Pancreas (tissue), 10 donors: ENCODE measurements around the gene TSPAN12. TPM values are rescaled to one million over a fixed set of nuclear protein-coding genes. Genes with fewer than 3 reads are reported as not detected.

Experiments used
- ATAC-seq, 4 donors: fragments of 200-7000 bp; cut with Tn5 transposase; one replicate each; pipeline versions ENCODE4 v1.8.0 to v1.9.1; 2020; ENCODE audit warnings: mild to moderate bottlenecking in 4 of 4, moderate library complexity in 4 of 4
- DNase-seq, 6 donors: peaks; one replicate each; pipeline ENCODE4 v3.0.0-alpha.2; 2020
- FAIRE-seq: peaks from 2 replicates; lab custom pipeline; 2012; peaks lifted over from hg19 to GRCh38; lab: Jason Lieb, UNC
- H3K27ac ChIP-seq, 4 donors: fragments of 200-600 bp; sonication (generic); 1 replicate in 3 of 4; 2 replicates in 1 of 4; pipeline versions ENCODE4 v1.5.0 to v1.8.0; 2020
- H3K27me3 ChIP-seq, 4 donors: fragments of 200-600 bp; one replicate each; pipeline ENCODE4 v1.8.0; 2021
- H3K36me3 ChIP-seq, 3 donors: fragments of 200-600 bp; sonication (generic) in 1 of 3; one replicate each; pipeline versions ENCODE4 v1.5.0 to v1.8.0; 2020 to 2021
- H3K4me1 ChIP-seq, 3 donors: fragments of 200-600 bp; one replicate each; pipeline ENCODE4 v1.8.0; 2021
- H3K4me3 ChIP-seq, 4 donors: fragments of 200-600 bp; sonication (generic) in 2 of 4; one replicate each; pipeline versions ENCODE4 v1.5.0 to v1.8.0; 2020 to 2021
- H3K9me3 ChIP-seq, 4 donors: fragments of 200-600 bp; one replicate each; pipeline ENCODE4 v1.8.0; 2021
- whole genome bisulfite sequencing, 2 donors: extraction: QIAGEN DNeasy Blood & Tissue Kit; methylation state at CpG; one replicate each; pipeline ENCODE4 v1.1.7; 2013; 5-methylcytosine and 5-hydroxymethylcytosine counted together
- intact Hi-C, 3 donors: fragments of 100-400 bp; cut with DNase I; formaldehyde crosslinking; loops; one replicate each; pipeline versions ENCODE4 v1.11.1 to v1.14.2; 2022
- polyA plus RNA-seq, 2 donors: library from polyadenylated mRNA; stranded (reverse); fragments of 200-250 nt; gene quantifications; one replicate each; pipeline ENCODE4 v1.2.3, GENCODE V29; 2013
- total RNA-seq, 6 donors: library from RNA; stranded (reverse); fragmentation: NEBNext Ultra II Directional in 4 of 6; extraction: Animal tissue kit (Norgen Biotek cat#: 25700) in 4 of 6; gene quantifications; one replicate each; pipeline versions ENCODE4 v1.2.1 to v1.2.4, GENCODE V29; 2021 to 2023
- TF ChIP-seq, protein P1 (sequence below), 4 donors: fragments of 200-600 bp; sonication (generic) in 3 of 4; IDR thresholded peaks; one replicate each; pipeline versions ENCODE4 v1.5.0 to v1.8.0; 2021; ENCODE audit warnings: antibody characterized with exemption in 4 of 4
- donor health status: healthy with polysubstance abuse.
- donor health status: DM: no; HTN: no; CAD: no; lungs with moderate emphysema.
- donor health status: DM: no; HTN: no; CAD: no.
- donor health status: control.
- donor health status: control.
- donor health status: Bipolar disorder and iron deficiency.
- donor health status: DM: yes; HTN: yes; CAD: no.
- donor health status: DM: no; HTN: no; CAD: no.
- donor health status: DM: no; HTN: no; CAD: no.
- donor health status: DM: yes; HTN: yes; CAD: no.

The TSPAN12 gene
- total and polyA plus RNA-seq, 8 donors: 3.9 to 16.0 (median 8.9) TPM

DNA sequence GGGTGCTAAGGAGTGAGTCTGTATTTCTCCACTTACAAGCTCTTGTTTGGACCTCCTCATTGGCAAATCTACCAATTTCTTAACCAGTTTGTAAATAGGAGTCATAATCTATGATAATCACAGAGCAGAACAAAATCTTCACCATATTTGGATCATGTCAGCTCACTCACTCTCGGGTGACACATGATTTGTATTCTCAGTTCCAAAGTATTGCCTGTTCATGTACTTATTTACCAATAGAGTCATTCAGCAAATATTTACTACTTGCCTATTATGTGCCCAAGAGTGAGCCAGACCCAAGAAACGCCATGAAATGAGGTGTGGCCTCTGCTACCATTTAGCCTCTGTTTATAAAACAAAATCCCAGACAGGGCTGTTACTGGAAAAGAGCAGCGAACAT, 114.8 kb downstream of the TSPAN12 start:
- Histone ChIP-seq H3K27me3 (peaks cover 0 to 4% (median 0%) of the 10 kb centered on the region in 4 donors), H3K36me3 (no peaks in the 10 kb centered on the region), H3K9me3 (no peaks in the 10 kb centered on the region), H3K4me3 (no peak overlapping the region), H3K4me1 (peaks cover 0 to 6% (median 0%) of the 10 kb centered on the region in 3 donors), H3K27ac (no peak overlapping the region)
- TF ChIP-seq, protein P1, sequence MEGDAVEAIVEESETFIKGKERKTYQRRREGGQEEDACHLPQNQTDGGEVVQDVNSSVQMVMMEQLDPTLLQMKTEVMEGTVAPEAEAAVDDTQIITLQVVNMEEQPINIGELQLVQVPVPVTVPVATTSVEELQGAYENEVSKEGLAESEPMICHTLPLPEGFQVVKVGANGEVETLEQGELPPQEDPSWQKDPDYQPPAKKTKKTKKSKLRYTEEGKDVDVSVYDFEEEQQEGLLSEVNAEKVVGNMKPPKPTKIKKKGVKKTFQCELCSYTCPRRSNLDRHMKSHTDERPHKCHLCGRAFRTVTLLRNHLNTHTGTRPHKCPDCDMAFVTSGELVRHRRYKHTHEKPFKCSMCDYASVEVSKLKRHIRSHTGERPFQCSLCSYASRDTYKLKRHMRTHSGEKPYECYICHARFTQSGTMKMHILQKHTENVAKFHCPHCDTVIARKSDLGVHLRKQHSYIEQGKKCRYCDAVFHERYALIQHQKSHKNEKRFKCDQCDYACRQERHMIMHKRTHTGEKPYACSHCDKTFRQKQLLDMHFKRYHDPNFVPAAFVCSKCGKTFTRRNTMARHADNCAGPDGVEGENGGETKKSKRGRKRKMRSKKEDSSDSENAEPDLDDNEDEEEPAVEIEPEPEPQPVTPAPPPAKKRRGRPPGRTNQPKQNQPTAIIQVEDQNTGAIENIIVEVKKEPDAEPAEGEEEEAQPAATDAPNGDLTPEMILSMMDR (IDR thresholded peaks at IDR 0.05): no peak
- intact Hi-C loops: no loop called here
- FAIRE-seq: no peak
- no peak for DNase-seq
- no peak for ATAC-seq
- WGBS, 2 donors: 66 to 71% methylated on average over 3 of the region's 3 CpGs

DNA sequence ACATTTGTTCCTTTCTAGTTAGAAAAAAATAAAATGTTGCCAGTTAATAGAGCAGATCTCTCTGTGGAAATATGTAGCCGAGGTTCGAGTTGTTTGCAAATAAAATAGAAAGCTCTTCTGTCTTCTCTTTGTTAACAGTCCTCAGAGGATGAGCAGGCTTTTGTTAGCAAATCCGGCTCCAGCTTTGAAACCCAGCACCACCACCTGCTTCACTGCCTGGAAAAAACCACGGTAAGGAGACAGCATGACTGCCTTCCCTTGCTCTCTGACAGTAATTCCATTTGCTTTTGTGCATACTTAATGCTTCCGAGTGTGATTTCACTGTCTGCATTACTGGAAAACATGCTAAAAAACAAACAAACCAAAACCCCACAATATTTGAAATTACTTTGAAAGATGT, 115.6 kb downstream of the TSPAN12 start:
- no peaks in the 10 kb centered on the region for H3K36me3 ChIP-seq
- no peak overlapping the region for H3K27ac ChIP-seq
- peaks cover 0 to 4% (median 0%) of the 10 kb centered on the region in 4 donors for H3K27me3 ChIP-seq
- no peak overlapping the region for H3K4me3 ChIP-seq
- intact Hi-C loops: no loop called here
- ATAC-seq: no peak
- peaks cover 0 to 6% (median 0%) of the 10 kb centered on the region in 3 donors for H3K4me1 ChIP-seq
- DNase-seq: no peak
- no peak for FAIRE-seq
- TF ChIP-seq, protein P1 (IDR thresholded peaks at IDR 0.05): no peak
- H3K9me3 ChIP-seq: no peaks in the 10 kb centered on the region
- 48 to 61% methylated on average over 5 of the region's 5 CpGs for WGBS, 2 donors

DNA sequence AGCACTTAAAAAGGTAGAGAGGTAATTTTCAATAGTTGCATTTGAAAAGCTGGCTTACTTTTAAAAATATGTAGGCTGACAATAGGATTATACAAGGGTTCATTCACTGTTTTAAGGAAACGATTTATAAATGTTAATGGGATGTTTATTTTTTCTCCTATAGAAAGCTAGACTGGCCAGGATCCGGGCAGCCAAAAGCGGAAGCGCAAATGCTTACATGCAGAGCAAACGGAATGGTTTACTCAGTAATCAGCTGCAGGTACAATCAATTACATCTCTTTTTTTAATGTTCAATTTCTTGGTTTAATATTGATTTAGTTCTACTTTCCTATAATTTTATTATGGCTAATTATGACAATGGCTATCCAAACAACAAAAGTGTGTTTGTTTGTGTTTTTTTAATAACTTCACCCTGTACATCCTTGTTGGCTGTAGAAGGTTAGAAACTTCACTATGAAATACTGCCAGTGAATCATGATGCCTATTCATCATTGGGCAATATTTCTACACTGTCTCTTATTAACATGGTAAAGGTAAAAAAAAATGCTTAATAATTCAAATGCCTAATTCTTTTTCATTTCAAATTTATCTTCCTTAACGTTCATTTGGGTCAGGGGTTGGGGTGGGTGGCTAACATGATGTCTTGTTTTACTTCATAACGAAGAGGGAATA, 116.4 kb downstream of the TSPAN12 start:
- H3K4me1 ChIP-seq: peaks cover 0 to 6% (median 0%) of the 10 kb centered on the region in 3 donors
- no peak for DNase-seq
- no peaks in the 10 kb centered on the region for H3K9me3 ChIP-seq
- intact Hi-C loops: no loop called here
- peak overlapping the region in 2 of 4 donors; percentile 6 to 8 for H3K4me3 ChIP-seq
- H3K36me3 ChIP-seq: no peaks in the 10 kb centered on the region
- peak overlapping the region in 1 of 4 donors; percentile 1 for H3K27ac ChIP-seq
- ATAC-seq: peak in 1 of 4 donors; percentile 69
- no peak for FAIRE-seq
- H3K27me3 ChIP-seq: peaks cover 0 to 4% (median 0%) of the 10 kb centered on the region in 4 donors
- 19 to 25% methylated on average over 7 of the region's 7 CpGs for WGBS, 2 donors
- TF ChIP-seq, protein P1 (IDR thresholded peaks at IDR 0.05): no peak

DNA sequence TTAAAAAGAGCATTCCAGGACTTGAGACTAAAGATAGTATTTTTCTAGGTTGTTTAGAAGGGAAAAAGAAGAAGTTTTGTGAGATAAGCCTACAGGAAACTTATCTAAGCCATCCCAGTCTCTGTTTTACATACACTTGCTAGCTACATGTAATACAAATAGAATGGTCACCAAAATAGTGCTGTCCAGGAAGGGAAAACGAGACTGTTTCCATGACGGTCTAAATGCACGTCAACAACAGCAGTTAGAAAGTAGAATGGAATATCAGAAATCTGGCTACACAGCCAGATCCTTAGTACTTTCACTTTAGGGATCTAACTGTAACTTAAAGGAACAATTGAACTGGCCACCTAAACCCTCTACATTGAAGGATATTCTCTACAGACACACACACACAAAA, 117.6 kb downstream of the TSPAN12 start:
- no peaks in the 10 kb centered on the region for H3K36me3 ChIP-seq
- TF ChIP-seq, protein P1 (IDR thresholded peaks at IDR 0.05): no peak
- WGBS, 2 donors: 9 to 15% methylated on average over 3 of the region's 3 CpGs
- ATAC-seq (peak in 3 of 4 donors; percentile 39 to 58 (median 55)), FAIRE-seq (no peak), DNase-seq (no peak)
- peaks cover 0 to 4% (median 0%) of the 10 kb centered on the region in 4 donors for H3K27me3 ChIP-seq
- peaks cover 0 to 6% (median 0%) of the 10 kb centered on the region in 3 donors for H3K4me1 ChIP-seq
- H3K9me3 ChIP-seq: no peaks in the 10 kb centered on the region
- H3K4me3 ChIP-seq: peak overlapping the region in 1 of 4 donors; percentile 8
- intact Hi-C loops: no loop called here
- H3K27ac ChIP-seq: no peak overlapping the region

DNA sequence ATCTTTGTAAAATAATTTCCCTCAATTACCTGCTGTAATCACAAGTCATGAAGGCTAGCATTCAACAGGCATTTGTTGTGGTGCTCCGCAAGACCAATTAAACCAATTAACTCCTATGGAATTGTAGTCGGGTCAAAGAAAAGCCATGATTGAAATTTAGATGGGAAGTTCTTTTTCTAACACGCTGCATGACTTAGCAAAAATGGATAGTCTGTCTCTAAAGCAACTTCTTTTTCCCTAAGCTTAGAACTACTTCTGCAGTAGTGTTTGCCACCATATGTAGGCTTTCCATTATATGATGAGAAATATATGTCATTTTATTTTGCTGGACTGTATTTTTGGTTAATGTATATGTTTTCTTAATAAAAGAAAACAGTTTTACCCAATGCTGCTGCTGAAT, 119.1 kb downstream of the TSPAN12 start:
- FAIRE-seq (no peak), ATAC-seq (no peak), DNase-seq (no peak)
- Histone ChIP-seq H3K27ac (no peak overlapping the region), H3K9me3 (no peaks in the 10 kb centered on the region), H3K4me3 (no peak overlapping the region), H3K27me3 (peaks cover 0 to 4% (median 0%) of the 10 kb centered on the region in 4 donors), H3K4me1 (peaks cover 0 to 6% (median 0%) of the 10 kb centered on the region in 3 donors), H3K36me3 (no peaks in the 10 kb centered on the region)
- intact Hi-C loops: no loop called here
- 74 to 88% methylated on average over 3 of the region's 3 CpGs for WGBS, 2 donors
- TF ChIP-seq, protein P1 (IDR thresholded peaks at IDR 0.05): no peak
